GM18861 (cell line): Measurements from ENCODE around the gene NOVA2.
A peak's percentile ranks its signal among the peaks of the same experiment; 100 is the strongest.

Source experiments
- ATAC-seq: cut with Tn5 transposase; IDR thresholded peaks from one replicate; pipeline ENCODE4 v1.9.1; 2021; ENCODE audit not compliant: unreplicated experiment

Gene NOVA2

DNA sequence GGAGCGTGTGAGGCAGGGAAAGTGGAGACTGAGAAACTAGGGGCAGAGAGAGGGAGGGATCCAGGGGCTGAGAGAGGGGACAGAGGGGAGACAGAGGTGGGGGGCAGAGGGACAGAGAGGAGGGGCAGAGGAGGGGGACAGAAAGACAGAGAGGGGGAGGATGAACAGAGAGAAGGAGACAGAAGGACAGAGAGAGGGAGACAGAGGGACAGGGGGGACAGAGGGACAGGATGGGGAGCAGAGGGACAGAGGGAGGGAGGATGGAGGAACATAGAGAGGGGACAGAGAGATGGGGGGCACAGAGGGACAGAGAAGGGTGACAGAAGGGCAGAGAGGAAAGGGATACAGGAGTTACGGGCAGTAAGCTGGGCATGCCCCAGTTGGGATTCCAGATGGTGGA is 44.4 kb downstream of the NOVA2 start:
- ATAC-seq: no peak

DNA sequence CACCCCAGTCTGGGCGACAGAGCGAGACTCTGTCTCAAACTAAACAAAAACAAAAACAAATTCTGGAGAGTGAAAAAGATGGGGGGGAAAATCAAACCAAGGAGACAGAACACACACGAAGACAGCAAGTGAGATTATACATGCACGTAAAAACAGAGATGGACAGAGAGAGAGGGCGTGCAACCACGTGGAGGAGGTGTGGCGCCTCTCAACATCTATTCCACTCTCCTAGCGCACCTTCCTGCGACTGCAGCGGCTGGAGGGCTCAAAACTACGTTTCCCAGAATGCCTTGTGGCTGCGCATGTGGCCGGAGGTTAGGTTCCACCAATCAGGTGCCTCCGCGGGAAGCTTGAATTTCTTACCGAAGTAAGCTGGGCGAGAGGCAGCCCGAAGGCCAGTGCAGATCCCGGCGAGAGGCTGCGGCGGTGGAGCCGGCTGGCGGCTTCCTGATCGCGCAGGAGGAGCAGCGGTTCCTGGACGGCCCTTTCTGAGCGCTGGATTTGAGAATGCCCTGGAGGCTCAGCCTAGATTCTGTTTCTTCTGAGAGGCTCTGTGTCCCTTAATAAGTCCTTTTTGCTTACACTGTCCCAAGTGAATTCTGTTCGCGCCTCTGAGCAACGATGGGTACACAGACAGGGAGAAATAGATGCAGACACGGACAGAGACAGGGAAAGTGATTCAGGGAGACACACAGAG is 46.0 kb downstream of the NOVA2 start:
- ATAC-seq: peak; percentile 62

DNA sequence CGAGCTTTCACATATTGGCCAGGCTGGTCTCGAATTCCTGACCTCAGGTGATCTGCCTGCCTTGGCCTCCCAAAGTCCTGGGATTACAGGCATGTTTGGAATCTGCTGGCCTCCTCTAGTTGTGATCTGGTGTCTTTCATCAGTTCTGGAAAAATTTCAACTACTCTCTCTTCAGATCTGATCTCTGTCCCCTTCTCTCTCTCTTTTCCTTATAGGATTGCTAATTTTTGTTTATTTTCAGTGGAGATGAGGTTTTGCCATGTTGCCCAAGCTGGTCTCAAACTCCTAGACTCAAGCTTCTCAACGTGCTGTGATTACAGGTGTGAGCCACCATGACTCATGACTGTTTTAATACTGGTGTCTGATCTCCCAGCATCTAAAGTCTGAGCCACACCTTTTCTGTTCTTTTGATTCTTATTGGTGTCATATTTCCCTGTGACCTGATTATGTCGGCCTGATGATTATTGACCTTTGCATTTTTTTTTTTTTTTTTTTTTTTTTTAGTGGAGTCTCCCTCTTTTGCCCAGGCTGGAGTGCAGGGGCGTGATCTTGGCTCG is 48.7 kb downstream of the NOVA2 start:
- no peak for ATAC-seq

DNA sequence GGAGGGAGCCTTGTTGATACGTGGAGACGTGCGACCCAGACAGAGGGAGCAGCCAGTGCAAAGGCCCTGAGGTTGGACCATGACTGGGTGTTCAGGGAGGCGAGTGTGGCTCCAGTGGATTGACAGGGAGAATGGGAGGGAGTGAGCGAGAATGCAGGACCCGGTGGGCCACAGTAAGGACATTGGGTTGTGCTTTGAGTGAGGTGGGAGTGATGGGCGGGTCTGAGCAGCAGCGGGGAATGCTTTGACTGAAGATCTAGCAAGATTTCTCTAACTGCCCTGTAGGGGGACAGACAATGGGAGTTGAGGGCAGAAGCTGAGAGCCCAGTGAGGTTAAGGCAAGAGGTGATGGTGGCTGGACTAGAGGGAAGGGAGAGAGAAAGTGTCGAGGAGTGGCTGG is 51.4 kb downstream of the NOVA2 start:
- ATAC-seq: no peak

DNA sequence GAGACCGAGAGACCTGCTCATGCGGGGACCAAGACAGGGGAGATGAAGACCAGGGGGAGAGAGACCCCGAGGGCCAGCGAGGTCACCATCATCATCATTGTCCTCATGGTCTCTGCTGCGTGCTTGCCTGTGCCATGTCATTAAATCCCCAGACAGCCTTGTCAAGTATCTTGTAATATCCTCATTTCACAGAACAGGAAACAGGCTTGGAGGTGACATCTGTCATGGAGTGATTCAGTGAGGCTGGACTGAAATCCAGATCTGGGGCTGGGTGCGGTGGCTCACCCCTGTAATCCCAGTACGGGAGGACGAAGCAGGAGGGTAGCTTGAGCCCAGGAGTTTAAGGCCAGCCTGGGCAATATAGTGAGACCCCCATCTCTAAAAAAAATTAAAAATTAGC is 53.2 kb downstream of the NOVA2 start:
- no peak for ATAC-seq

DNA sequence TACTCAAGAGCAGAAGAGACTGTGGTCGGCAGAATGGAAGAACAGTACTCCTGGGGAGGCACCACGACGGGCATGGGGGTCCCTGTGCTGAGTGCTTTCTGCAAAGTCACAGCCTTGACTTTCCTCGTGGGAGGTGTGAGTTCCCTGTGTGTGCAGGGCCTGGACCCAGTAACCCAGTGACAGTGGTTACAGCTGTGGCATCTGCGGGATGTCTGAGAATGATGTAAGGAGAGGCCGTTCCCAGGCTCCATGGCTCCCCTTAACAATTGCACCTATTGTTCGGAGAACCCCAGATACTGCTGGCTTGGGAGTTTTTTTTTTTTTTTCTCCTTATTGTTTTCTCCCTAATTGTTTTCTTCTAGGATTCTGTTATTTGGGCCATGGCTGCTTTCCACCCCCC is 54.0 kb downstream of the NOVA2 start:
- no peak for ATAC-seq

DNA sequence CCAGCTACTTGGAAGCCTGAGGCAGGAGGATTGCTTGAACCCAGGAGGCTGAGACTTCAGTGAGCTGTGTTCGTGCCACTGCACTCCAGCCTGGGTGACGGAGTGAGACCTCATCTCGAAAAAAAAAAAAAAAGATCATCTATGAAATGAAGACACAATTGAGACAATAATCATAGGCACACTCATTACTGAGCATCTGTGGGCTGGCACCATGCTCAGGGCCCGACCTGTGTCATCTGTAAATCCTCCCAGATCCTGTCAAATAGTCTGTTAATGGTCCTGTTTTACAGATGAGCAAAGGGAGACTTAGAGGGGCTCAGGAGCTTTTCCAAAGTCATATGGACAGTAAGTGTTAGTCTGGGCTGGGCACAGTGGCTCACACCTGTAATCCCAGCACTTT is 54.9 kb downstream of the NOVA2 start:
- ATAC-seq: no peak

DNA sequence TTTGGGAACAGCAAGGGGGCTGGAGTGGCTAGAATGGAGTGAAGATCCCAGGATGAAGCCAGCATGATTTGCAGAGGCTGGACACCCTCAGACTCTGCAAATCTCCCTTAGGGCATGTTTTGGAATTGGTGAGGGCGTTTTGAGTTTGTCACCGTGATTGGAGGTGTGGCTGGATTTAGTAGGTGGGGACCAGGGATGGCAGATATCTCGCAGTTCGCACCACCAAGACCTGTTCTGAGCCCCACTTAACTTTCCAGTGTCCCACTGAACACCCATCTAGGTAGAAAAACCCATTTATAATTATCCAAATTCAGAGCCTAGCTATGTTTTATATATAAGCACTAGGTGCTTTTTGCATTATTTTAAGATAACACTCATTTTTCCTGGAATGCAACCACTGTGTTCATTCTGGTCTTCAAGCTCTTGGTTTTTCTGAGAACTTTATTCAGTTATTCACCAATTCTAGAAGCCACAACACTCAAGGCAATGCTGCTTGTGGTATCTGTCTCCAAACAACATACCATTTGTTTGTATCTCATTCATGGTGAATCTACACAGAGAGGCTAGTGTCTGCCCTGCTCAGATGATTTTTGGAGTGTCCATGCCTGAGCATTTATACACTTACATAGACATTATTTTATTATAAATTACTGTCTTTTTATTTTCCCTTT is 56.1 kb downstream of the NOVA2 start:
- ATAC-seq: no peak

DNA sequence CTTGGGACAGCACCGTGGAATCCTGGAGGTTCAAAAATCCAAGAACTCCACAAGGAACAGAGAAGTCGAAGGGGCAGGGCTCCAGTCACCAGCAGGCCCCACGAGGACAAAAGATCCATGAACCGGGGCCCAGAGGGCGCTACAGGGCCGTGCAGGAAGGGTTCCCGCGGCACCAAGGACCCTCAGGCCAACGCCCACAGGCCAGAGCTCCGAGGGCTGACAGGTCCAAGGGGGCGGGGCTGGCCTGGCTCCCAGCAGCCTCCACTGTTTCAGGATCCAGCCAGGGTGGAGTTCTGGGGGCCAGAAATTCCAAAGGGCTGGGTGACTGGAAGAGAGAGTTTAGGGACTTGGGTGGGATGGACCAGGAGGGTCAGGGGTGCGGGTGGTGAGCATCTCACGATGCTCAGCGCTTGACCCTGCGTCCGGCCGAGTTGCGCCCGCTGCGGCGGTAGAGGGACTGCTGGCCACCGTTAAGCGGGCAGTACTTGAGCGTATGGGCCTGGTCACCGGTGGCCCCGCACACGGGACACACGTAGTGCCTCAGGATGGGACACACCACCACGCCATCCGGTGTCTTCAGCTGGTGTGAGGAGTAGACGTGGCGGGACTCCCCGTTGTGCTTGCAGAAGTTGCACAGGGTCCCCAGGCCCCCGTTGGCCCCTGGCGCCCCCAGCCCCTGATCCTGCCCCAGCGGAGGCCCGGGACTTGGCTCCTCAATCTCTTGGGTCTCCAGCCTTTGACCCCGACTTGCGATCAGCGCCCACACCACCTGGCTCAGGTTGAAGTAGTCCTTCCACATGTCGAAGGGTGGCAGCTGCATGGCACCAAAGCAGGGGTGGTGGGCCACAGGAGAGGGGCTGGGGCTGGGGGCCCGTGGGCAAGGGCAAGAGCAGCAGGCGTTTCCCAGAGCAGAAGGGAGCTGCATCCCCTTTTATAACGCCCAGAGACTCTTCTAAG is 59.5 kb downstream of the NOVA2 start, which contains the start of gene NANOS2:
NANOS2 (minus strand) TSS at position 905 of the 957 bp plus-strand sequence; CDS start at position 820, 85 bp downstream.
- no peak for ATAC-seq

DNA sequence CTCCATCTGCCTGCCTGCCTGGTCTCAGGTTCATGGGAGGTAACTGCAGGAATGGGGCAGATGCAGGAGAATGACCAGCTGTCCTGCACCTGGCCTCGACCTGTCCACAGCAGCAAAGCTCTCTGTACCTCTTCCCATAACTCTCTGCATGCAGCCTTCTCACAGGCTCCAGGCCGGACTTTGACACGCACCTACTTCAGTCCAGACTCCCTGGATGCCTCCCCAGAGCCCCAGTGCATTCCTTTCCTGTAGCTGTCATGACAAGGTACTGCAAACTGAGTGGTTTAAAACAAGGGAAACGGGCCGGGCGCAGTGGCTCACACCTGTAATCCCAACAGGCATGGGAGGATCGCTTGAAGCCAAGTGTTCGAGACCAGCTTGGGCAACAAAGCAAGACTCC is 62.4 kb downstream of the NOVA2 start:
- ATAC-seq: no peak

DNA sequence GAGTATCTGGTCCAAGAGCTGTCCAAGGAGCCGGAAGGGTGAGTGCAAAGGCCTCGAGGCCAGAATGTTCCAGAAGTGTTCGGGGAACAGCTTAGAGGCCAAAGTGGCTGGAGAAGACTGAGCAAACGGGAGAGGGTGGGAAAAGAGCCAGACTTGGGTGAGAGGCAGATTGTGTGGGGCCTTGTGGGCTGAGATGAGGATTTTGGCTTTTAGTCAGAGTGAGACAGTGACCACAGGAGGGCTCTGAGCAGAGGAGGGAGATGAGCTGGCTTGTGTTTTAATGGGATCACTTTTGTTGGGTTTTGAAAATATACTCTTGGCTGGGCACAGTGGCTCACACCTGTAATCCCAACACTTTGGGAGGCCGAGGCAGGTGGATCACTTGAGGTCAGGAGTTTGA is 64.7 kb downstream of the NOVA2 start:
- no peak for ATAC-seq

DNA sequence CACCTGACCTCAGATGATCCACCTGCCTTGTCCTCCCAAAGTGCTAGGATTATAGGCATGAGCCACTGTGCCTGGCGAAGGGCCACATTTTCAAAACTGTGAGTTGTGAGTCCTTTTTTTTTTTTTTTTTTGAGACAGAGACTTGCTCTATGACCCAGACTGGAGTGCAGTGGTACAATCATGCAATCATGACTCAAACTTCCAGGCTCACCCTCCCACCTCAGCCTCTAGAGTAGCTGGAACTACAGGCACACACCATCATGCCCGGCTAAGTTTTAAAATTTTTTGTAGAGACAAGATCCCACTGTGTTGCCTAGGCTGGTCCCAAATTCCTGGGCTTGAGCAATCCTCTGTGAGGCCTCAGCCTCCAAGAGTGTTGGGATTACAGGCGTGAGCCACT is 67.4 kb downstream of the NOVA2 start:
- ATAC-seq: no peak

DNA sequence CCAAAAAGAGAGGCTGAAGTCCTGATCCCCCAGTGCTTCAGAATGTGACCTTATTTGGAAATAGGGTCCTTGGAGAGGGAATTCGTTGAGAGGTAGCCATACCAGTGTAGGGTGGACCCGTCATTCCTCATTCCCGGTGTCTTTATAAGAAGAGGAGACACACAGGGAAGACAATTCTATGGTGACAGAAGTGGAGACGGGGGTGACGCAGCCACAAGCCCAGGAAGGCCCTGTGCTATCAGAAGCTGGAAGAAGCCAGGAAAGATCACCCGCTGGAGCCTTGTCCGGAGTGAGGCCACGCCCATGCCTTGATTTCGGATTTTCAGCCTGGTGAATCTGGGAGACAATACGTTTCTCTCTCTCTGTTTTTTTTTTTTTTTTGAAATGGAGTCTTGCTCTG is 68.7 kb downstream of the NOVA2 start:
- ATAC-seq: no peak

DNA sequence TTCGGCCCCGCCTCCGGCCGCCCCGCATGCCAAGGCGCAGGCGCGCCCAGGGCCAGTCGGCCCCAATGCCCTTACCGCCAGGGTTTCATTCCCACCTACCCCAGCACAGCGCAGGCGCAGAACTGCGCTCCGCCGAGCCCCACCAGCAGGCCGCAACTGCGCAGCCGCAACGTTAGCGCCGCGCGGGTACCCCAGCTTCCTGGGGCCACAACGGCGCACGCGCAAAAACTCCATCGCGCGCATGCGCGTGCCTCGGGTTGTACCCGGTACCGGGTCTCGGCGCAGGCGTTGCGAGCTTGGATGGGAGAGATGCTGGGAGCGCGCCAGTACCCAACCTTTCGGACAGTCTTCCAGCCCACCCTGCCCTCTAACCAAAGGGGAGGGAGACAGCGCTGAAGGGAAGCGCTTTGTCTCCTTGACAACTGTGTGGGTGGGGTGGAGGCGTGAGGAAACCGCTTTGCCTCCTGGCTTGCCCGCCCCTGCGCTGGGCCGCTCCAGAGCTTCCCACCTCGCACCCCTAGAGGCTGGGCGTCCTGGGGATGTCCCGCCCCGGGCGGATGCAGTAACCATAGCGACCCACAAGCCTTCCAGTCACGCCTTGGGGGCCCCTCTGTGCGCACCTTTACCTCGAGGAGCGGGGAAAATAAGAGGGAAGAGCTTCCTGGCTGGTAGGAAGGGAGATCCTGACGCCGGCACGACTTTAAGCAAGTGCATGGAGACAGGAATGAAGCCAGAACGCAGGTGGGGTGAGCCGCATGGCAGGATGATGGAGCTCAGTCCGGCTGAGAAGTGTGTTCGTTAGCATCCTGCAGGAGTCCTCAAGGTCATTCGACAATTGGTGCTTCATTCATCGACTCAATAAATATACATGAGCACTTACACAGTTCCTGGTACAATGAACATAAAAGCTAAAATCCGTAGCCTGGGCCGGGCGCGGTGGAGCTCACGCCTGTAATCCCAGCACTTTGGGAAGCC is 70.7 kb downstream of the NOVA2 start:
- ATAC-seq: peak; percentile 83

DNA sequence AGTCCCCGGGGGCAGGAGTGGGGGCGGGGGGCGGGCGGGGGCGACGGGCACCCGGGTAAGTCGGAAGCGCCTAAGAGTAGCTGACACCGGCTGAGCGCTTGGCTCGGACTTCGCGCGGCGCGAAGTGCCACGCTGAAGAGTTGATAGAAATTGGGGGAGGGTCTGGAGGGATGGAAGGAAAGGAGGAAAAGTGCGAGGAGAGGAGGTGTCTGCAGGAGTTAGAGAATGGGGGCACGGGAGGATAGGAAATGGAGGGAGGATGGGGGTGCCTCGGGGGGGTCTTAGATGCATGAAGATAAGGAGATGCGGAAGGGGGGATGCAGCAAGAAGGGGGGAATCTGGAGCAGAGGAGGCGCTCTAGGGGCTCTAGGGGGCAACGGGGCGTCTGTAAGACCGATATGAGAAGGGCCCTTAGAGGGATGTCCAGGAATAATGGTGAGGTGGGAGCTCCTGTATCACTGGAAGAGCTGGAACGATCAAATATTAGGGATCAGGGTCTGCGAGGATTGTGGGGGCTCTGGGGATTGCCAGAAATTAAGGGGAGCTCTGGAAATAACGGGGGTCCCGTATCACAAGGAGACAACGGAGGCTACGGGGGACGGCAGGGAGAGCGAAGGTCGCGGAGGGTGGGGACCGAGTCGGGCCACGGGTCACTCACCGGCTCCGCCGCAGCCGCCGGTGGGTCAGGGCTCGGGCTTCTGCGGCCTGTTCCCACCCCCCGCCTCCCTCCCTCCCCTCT is 71.6 kb downstream of the NOVA2 start, which contains the start of gene MYPOP:
MYPOP (minus strand) TSS at position 702 of the 739 bp plus-strand sequence. CDS start 840 bp downstream, outside the sequence.
- no peak for ATAC-seq

DNA sequence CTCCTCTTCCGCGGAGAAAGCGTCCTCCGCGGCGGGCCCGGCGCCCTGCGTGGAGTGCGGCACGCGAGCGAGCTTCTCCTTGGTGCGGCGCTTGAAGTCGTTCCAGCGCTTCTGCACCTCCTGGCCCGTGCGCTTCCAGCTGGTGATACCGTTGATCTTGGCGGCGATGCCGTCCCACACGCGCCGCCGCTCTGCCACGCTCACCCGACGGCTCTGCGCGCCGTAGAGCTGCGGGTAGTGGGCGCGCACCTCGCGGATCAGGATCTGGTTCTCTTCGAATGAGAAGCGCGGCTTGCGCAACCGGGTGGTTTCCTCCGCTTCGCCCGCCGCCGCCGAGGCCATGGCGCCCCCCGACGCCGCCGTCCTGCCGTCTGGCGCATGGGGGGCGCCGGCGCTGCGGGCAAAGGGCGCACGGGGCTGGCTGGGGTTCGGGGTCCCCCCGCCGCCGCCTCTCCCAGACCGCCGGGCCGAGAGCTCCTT is 72.2 kb downstream of the NOVA2 start:
- no peak for ATAC-seq

DNA sequence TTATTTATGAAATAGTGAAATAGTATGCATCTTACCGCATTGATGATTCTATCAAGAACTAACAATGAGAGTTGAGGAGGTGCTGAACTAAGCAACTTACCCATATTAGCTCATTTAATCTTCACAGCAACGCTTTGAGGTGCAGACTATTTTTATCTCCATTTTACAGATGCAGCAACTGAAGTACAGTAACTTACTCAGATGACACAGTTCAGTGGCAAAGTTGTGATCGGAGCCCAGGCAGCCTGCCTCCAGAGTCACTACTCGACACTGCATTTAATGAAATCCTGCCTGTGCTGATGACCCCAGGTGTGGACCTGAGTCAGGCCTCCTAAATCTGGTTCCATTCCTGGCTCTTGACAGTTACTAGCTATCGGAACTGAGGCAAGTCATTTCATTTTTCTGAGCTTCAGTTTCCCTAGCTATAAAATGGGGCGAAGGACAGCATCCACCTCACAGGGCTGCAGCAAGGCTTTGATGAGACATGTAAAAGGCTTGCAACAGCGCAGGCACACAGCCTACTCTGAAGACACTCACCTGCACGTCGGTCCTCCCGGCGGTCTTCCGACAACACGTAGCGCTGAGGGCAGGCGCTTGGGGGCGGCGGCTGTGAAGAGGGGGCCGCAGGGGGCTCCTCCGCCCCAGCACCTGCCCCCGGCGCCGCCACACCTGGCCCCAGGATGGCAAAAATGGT is 72.8 kb downstream of the NOVA2 start:
- ATAC-seq: no peak

DNA sequence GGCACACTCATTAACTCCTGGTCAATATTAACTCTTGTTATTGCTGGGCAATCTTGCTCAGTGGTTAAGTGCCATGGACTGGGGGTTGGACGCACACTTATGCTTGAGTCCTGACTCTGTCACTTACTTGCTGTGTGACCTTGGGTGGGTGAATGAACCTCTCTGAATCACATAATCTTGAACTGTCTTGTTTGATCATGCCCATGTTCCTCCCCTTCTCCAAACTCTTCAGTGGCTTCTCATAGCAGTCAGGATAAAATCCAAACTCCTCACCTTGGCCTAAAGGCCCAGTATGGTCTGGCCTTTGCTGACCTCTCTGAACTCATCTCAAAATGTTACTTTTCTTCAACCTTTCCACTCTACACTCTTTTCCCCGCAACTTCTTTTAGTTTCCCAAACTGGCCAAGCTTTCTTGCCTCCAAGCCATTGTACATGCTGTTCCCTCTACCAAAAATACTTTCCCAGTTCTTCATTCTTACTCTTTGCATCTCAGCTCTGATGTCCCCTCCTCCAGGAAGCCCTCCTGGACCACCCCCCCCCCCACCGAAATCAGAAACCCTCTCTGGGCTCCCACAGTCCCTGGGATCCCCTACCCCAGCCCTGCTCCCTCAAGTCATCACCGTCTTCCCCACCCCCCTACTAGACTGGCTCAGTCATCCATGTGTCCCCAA is 73.6 kb downstream of the NOVA2 start:
- ATAC-seq: no peak
